ENCODE results near the gene EPB41L4A.

The EPB41L4A gene

DNA sequence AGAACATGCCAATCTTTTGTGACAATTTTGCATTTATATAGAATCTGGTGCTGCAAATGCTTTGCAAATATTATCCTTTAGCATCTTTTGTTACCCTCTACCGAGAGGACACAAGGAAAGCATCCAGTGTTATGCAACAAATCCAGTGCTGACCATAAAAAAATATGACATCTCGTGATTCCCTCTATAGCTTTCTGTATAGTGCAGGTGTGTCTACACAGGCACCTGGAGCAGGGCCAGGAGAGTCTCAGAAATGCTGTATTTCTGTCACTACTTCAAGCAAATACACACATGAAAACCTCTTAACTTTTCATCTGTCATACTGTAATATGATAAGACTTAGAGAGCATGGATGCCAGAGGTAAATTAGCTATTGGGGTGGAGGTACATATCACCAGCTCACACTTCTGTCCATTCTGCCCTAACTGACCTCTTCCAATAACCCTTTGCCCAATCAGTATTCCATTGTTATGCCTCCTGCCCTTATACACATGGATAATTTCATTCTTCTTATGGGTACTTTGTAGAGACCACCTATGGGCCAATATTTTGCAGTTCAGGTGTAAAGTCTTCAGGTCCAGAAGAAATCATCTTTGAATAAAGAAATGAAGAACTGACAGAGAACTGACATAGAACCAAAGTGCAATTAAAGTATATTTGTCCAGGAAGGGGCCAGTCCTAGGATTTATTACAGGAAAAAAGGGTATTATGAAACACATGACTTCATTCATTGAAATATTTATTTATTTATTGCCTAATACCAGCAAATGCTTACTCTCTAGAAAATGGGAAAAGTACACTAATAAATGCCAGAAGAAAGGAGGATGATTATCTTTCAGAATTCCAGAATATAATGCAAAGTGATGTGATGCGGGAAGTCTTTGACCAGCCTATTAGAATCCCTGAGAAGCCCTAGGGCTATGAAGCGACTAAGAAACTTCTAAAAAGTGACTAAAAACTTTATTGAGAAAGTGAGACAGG, 106.5 kb downstream of the EPB41L4A start:
- no peak for DNase-seq (ENCODE audit: low spot score)

DNA sequence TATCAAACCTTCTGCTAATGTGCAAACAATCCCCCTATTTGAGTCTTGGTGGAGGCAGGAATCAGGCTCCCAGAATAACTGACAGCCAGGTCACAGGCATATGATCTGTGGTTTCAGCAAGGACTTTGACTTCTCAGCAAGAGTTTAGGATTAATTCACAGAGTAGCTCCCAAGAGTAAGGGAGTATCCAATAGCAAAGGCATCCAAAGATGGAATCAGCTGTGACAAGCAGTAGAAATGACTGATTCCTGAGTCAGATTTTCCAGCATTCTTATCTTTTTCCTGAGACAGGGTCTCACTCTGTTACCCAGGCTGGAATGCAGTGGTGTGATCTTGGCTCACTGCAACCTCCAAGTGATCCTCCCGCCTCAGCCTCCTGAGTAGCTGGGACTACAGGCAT, 108.3 kb downstream of the EPB41L4A start:
- DNase-seq (ENCODE audit: low spot score): no peak

DNA sequence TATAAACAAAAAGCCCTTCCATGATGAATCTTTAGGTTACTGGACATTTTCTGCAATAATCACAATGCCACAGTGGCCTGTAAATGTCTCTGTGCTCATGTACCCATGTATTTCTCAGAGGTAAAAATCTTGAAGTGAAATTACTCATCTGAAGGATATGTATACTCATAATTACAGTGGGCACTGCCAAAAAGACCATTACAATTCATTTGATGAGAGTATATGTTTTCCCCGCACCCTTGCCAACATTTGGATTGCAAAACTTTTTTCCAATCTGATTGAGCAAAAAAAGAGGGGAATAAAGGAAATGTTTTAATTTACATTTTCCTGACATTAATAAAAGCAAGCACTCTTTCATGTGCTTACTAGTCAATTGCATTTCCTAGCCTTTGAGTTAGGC, 110.5 kb downstream of the EPB41L4A start:
- DNase-seq (ENCODE audit: low spot score): no peak

DNA sequence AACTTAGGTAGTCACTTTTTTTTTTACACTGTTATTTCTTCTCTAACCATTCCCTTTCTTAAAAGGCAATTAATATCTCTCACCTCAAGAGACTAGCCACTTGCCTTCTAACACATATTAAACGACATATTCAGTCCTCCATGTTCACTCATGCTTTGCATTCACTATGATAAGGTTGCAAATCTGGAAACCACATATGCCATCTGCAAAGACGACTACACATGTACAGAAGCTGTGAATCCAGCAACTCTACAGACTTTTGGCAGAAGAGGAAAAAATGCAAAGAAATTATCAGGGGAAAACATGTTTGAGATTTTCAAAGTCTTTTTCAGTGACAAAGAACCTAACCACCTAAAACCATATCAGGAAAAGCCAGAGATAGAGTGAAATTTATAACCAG, 112.1 kb downstream of the EPB41L4A start:
- no peak for DNase-seq (ENCODE audit: low spot score)

DNA sequence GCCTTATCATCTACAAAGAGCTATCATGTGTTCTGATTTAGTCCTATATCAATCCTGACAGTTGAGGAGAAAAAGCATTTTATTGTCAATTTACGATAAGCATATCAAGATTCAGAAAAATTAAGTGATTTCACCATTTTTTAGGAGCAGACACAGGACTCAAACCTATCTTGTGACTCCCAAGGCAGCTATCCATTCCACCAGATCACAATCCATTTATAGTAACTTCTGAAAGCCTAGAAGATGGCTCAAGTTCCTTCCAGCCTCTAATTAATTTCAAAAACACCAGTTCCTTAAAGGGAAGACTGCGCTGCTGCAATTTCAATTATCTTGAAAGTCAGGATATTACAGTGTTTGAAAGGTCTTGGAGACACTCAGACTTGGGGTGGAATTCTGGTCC, 114.3 kb downstream of the EPB41L4A start:
- no peak for DNase-seq (ENCODE audit: low spot score)

DNA sequence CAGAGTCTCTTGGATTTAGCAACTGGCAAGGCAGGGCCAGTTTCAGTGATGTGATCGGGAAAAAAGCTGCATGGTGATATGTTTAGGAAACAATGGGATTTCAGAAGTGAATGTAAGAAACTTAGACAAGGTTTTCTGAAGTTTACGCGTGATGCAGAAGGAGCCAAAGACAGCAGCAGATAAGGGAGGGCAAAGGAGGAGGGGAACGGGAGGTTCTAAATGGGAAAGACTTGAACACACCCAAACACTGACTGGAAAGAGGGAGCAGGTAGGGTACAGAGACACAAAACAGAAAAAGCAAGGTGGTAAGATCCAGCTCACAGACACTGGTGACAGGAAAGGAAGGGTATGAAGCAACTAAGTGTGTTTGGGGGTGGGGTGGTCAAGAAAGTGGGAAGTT, 115.4 kb downstream of the EPB41L4A start:
- no peak for DNase-seq (ENCODE audit: low spot score)

DNA sequence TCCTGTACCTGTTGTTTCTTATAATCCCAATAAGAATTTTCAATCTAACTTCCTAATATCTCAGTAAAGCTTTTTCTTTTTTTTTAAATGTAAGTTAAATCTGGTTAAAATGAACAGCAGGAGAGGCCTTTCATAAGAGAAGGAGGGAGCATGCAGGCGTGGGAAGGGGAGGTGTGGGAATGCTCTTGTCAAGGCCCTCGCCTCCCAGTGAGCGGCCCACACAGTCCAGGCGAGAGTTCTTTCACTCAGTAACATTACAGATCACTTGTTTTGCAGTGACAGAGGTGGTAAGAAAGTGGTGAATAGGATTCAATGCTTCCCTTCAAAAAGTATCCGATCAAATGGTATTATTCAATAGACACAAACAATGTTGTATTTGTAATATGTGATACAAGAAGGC, 125.0 kb downstream of the EPB41L4A start:
- no peak for DNase-seq (ENCODE audit: low spot score)

DNA sequence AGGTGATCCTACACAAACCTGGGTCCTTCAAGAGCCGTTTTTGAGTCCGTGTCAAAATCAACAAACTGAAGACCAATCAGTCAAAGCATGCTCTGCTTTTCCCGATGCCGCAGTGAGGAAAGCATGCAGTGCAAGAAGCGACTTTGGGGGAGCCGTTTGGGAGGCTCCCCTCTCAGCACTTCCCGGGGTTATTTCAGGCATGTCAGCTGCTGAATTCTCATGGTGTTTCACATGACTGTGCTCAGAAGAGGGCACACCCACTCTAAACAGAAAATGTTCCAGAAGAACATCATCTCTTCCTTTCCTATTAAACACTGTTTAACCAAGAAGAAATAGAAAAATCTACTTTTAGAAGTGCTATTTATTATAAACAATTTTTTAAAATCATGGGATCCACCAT, 125.5 kb downstream of the EPB41L4A start:
- no peak for DNase-seq (ENCODE audit: low spot score)

DNA sequence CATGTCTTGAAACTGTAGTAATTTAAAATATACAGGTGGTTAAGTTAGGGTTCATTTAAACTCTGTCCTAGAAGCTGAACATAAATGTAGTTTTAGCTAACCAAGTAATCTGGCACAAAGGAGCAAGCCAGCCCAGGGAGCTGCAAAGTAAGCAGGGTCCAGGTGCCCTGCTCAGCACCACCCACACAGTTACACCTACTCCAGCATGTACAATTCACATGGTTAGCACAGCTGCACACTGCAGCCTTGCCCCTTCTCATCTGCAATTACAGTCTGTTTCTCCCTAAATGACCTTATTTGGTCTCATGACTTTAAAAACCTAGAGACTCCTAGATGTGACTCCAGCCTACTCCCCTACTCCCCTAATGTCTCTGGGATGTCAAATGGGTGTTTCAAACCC, 128.4 kb downstream of the EPB41L4A start:
- no peak for DNase-seq (ENCODE audit: low spot score)

DNA sequence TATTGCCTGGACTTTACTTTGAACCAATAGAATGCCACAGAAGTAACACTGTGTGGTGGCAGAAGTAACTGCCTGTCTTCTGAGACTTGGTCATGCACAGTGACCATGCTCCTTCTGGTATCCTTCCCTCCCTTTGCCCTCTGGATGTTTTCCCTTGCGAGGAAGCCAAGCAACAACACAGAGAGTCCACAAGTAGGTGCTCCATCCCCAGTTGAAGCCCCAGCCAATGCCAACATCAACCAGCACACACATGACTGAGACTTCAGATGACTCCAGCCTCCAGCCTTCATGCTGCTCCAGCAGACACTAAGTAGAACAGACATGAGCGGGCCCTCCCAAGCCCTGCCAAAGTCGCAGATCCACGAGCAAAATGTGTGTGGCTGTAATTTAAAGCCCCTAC, 129.6 kb downstream of the EPB41L4A start:
- no peak for DNase-seq (ENCODE audit: low spot score)

DNA sequence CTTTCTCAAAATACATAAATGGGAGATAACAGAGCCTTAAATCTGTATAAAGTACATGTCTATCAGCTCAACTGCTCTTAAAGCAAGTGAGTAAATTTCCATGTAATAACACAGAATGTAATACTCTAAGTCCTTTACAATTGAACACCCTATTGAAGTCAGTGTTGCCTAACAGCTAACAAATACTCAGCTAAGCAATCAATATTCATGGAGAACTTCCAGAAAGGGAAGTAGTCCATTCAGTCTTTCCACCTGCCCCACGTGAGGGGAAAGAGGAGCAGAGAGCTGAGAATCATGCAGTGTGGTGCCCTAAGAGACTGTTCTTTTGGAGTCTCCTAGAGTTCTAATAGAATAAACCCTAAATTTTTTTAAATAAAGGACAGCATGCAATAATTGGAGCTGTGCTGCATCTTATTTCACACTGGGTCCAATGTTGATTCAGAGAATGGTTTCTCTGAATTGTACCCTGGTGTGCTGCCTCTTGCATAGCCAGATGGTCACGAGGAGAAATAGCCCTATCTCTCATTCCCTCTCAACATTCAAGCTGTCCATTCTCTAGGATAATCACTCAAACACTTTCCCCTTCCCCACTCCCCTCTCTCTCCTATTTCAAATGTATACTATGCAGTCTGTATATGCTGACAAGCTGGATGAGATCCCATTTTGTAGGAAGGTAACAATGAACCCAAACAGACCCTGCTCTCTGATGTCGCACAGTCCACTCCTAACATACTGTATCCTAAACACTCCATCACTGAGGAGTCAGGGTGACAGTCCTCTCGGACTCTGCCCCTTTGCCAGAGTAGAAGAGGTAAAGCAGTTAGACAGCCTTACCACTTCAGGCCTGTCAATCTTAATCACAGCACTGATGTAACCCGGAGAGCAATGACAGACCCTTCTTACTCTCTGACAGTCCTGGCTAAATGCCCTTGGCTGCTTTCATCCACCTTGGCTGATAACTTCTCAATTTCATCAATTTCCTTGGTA, 134.8 kb downstream of the EPB41L4A start:
- DNase-seq (ENCODE audit: low spot score): no peak

DNA sequence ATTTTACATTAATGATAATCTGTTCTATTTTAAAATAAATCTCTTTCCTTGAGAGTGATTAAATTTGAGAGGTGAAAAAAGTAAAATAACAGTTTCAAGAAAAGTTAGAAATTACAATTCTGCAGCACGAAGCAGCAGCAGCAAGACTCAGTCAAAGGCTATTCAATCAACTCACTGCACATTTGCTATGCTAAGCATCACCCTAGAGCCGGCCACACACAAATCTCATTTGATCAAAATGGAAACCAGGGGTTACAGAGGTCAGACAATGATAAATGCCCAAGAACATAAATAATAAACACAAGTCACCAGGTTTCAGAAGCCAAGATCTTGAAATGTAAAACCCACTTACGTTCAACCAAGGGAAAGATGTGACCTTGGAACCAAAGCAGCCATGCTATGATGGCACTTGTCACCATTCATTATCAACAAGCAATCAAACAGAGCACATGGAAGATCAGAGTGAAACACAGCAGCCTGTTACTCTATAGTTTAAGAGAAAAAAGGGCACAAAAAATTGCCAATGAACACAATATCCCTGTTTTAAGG, 136.0 kb downstream of the EPB41L4A start:
- no peak for DNase-seq (ENCODE audit: low spot score)

DNA sequence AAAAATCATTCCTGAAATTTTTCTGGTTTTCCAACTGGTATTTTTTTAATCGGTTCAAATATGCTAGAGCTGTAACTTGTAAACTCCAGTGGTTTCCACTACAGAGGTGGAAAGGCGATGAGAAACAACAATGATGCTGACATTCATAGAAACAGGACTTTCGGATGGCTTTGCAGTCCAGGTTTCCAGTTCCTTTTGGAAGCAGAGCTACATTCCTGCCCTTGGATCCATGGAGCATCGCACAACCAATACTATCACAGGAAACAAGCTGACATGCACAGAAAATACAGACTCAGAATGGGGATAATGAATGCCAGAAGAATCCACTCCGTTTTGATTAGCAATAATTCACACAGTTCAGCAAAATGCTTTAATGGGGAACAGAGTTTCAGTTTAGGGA, 140.0 kb downstream of the EPB41L4A start:
- DNase-seq (ENCODE audit: low spot score): no peak

DNA sequence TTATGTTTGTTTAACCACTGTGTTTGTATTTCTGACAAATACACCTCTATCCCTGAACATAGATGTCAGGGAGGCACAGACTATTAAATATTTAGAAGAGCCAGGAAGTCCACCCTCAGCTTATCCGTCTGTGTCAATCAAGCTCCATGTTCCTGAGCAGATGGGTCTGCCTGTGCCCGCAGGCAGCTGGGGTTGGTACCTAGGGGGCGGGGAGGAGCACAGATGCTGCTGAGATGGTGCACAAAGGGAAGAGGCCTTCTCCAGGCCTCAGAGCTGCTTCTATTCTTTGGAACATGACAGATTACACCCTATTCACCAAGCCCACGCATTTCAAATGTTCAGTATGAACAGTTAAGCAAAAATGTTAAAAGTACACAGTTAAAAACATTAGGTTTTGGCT, 142.1 kb downstream of the EPB41L4A start:
- no peak for DNase-seq (ENCODE audit: low spot score)

DNA sequence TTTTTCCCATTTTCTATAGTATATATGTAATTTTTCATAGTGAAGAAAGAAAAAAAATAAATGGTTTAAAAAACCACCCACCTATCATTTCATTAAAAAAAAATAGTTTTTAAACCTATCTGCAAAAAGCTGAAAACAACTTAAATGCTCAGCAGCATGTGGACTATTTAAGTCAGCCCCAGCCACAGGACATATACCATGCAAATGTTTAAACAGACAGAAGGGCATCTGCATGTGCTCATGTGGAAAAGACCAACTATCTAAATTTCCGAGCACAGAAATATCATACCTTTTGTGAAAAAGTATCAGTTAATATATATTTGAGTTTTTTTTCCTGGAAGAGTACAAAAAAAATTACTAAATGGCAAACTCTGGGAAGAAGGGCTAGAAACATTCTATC, 143.4 kb downstream of the EPB41L4A start:
- no peak for DNase-seq (ENCODE audit: low spot score)

DNA sequence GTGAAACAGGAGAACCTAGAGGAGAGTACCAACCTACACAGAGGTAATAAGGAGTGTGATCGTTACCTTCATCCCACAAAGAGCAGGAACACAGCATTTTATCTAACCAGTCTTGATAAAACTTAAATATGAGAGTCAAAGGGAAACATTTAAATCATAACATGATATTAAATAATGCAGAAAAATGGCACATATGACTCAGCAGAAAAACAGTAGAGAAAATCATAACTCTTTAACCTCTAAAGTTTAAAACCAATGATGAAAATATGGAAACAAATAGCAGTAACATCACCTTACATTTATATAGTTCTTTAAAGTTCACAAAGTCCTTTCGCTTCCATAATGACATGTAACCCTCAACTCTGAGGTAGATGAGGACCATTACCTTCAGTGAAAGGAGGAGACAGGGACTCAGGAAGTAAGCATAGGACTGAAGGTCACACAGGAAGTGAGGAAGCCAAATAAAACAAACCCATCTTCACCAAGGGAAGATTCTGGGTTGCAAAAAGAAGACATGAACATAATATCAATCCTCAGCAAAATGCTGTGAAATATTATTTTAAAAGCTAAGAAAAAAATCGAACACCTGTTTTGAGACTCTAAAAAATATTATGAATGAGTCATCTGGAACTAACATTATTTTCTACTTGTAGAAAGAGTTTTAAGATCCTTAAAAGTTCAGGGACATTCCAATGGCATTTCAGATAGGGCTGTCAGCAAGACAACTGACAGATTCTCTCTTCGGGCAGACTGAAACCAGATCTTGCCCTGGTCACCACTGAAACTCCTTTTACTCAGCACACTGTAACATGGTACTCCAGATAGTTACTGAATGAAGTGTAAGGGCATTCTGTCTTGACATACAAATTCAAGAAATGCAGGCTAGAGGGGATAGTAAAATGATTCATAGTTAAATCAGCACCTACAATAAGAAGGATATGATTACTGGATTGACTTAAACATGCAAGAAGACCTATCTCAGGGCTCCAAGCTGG, 148.5 kb downstream of the EPB41L4A start:
- DNase-seq (ENCODE audit: low spot score): no peak

DNA sequence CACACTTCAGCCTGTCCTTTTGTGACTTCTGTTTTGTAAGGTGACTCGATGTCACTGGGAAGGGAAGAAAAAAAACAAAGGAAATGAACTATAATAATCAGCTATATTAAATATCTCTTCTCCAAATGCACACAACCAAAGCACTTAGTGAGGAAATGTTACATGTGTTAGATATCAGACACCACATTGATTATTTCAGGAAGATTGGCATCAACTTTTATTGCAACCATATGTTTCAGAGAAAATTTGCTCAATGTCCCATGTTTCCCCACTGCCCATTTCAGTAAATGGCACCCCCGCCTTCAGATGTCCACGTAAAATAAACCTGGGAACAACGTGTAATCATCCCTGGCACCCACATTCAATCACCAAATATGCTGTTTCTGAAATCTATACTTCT, 151.8 kb downstream of the EPB41L4A start:
- DNase-seq (ENCODE audit: low spot score): no peak

DNA sequence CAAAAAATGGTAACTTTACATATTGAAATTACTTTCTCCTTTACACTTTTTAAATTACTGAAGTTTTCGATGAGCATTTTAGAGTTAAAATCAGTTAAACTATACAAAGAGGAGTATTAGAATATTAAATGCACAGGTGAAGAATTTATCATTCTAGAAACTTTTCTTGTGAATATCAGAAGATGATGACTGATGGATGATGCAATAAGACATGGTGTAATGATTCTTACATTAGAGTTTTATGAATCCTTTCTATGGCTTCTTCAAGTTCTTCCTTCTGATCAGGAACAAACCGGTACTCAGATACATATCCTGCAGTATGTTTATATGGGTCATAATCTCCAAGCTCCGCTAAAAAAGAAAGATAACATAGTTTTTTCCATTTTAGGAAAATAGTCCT, 154.4 kb downstream of the EPB41L4A start:
- no peak for DNase-seq (ENCODE audit: low spot score)

DNA sequence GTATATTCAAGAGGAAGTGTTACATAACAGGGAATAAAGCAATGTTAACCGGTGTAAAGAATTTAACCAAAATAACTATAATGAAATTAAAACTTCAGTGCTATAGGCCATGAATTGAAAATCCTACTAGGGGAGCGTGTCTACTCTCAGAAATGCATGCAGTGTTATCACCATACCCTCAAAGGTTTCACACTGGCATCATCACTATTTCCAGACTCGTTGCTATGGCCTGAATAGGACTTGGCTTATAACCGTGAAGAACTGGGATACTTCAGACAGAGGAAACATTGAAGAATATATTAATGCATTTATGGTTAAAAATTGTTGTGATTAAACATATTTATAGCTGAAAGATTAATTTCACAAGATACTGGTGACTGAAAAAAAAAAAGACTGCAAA, 154.9 kb downstream of the EPB41L4A start:
- DNase-seq (ENCODE audit: low spot score): no peak

DNA sequence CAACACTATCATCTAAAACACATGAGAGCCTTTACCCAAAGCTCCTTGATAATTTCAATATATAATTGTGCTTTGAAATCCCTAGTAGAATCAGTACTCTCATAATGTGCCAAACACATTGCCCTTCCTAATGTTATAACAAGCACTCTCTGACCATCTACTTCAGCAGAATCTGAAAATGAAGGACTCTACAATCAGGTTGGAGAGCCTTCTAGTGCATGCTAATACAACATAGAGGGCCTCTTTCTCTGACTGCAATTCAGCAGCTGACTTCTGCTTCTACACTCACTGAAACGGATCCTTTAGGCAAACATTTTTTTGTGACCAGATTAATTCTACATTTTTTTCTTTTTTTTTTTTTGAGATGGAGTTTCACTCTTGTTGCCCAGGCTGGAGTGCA, 155.6 kb downstream of the EPB41L4A start:
- no peak for DNase-seq (ENCODE audit: low spot score)

DNA sequence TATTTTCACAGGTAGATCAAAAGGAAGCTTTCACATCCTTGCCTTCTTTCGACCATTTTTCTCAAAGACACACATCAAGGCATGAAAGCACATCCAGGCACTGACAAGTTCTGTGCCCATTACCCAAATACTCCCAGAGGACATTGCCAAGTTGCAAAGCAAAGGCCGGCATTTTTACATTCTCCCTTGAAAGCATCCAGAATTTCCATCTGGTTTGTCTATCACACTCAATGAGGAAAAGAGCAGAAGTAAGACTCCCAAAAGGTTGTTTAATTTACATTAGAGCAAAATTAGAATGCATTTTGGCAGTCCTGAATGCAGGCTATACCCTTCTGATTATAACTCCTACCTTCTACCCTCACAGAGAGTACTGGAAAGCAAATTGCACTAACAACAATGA, 160.5 kb downstream of the EPB41L4A start:
- DNase-seq (ENCODE audit: low spot score): no peak
